Activated CD8-positive, alpha-beta memory T cell treated with anti-CD3 and anti-CD28 coated beads for 24 hours (primary cell): ENCODE results near the gene GNAQ.

Experiments used
- DNase-seq: peaks from one replicate; pipeline ENCODE4 v3.0.0-alpha.2; 2020

The GNAQ gene

DNA sequence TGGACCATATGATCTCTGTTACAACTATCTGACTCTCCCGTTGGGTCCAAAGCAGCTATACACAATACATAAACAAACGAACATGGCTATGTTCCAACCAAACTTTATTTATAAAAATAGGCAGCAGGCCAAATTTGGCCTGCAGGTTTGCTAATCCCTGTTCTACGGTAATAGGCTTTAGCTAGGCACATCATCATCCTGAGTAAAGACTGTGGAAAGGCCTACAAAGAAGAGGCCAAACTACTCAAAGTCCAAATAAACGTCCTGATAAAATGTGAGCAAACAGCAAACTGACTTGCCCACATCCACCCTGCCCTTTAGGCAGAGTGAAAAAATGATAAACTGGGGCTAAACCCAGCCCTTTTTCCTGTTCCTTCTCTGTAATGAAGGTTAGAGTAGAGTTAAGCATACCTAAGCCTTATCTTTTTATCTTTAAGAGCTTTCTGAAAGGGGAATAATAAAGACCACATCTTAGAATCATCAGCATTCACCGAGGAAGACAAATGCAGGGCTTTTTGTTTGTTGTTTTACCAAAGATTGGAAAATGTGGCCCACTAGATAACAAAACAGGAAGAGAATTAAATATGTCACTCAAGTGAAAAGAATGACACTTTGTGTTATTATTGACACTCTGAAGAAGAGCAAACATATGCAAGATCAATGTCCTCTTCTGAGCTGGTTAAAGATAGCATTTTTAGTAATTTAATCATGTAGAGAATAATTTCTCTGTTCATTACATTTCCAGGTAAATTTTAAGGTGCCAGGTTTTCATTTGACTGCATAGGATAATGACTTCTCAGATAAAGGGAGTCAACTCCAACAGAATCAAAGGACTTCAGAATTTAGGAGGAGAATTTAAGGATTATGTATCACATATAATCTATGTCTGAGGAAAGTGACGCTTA is 223.5 kb downstream of the GNAQ start:
- no peak for DNase-seq

DNA sequence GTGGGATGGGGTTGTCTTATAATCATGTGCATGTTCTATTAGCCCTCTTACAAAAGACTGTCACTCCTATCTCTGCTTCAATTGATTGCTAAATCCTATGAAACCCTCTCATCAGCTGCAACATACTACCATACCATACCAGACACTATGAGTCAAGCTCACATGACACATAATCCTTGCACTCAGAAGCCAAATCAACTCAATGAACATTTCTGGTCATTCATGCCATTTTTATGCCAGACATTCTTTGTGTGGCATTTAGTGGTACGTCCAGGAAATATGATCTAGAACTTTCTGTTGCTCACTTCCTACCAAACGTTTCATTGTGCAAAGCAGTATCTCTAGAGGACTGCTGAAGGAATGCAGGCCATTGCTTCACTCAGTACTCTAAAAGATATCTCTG is 224.3 kb downstream of the GNAQ start:
- DNase-seq, result no peak

GRCh38 chr9:77806741-77807140 is 224.9 kb downstream of the GNAQ start:
- DNase-seq, result no peak

- no peak for DNase-seq
Observed at GRCh38 chr9:77805810-77806209, 225.8 kb downstream of the GNAQ start.

DNA sequence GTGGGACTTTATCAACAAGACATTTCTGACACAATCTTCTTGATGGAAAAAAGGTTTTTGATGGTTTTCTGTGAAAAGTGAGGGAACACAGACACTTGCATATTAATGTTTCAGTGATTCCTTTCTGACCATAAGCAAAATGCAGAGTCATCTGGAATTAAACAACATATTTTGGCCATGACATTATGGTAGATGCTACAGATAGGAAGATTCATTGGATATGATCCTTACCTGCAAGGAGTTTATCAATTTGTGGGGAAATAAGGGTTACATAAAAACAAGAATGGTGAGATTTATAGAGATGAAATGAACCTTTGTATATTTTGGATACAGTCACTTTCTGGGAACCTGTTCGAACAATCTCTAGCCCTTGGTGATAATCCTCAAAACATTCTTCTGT is 228.2 kb downstream of the GNAQ start:
- DNase-seq, result no peak

DNA sequence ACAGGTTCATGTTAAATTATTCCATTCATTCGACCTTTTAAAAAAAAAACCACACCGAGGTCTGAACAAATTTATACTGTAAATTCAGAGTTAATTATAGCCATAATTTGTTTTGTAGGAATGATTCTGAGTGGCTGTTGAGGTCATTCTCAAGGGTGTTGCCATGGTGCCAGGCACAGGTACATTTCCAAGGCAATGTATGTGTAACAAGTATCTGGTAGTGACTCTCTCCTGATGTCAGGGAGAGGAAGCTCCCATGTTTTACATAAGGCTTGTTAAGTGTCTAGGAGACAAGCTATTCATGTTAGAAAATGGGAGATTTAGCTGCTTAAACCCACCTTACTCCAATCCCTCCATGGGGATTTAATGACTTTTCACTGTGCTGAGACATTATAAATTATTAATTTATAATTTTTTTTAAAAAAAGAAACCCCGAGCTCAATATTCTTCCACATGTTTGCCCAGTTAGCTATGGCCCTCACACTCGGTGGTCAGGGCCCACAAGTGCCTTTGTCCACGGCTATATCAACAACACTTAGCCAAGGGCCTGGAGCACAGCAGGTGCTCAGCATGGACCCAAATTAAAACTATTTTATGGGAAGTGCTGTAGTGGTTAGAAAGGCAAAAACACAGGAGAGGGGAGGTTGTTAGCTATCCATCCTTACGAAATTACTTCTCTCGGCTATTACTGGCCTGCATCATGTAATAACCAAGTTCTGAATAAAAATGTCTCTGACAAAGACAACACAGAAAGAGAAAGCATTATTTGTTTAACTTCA is 228.9 kb downstream of the GNAQ start:
- no peak for DNase-seq

- no peak for DNase-seq
Observed at GRCh38 chr9:77802064-77802463, 229.5 kb downstream of the GNAQ start.

DNA sequence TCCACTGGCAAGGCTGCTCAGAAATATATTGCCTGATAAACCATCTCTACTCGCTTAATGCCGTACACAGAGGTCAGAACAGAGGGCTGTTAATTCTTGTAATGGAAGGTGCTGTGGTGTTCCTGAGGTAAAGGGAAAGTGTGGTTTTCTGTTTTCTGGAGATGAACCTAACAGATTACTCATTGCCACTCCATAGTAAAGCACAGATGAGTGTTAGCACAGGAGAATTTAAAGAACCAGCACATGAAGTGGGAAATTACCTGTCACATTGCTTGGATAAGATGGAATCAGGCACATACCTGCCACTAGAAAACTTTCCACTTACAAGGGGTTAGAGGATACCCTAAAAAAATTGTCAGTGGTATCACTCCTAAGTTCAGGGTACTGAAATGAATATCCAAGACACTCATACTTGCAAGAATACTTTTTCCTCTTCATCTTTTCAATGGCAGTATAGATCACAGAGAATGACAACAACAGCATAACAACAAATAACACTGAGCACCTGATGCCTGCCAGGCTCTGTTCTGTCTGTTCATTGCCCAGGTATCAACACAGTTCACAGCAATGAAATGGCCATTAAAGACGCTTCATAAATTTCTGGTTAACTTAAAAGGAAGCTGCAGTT is 230.6 kb downstream of the GNAQ start:
- no peak for DNase-seq

- DNase-seq, result no peak
Observed at GRCh38 chr9:77798140-77798539, 233.5 kb downstream of the GNAQ start.

- DNase-seq, result no peak
Observed at GRCh38 chr9:77794985-77795384, 236.6 kb downstream of the GNAQ start.

DNA sequence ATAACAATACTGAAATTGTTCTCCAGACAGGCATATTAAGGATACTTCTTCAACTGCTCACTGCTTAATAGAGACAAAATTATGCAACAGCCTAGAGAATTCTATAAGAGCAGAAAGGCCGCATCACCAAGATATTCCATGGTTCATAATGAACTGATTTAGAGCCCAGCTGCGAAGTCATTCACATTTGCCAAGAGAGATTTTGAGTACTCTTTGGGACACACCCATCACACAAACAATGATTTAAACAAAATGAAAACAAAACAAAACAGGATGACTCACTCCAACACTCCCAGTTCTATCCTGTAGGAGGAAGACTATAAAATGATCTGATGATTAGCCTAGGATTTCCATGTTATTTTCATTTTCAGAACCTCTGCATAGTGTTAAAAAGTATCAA is 237.8 kb downstream of the GNAQ start:
- no peak for DNase-seq

- no peak for DNase-seq
Observed at GRCh38 chr9:77789891-77790290, 241.7 kb downstream of the GNAQ start.

DNA sequence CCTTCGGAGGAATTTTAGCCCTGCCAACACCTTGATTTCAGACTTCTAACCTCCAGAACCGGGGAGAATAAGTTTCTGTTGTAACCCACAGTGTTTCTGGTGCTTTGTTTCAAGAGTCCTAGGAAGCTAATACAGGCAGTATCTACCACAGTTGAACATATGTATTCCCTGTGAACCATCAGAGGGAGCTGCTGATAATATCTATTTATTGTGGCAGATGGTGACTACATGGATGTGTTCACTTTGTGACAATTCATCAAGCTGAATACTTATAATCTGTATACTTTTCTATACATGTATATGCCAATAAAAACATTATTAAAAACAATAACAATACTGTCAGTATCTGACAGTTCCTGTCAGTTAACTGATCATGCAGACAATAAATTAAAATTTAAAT is 246.3 kb downstream of the GNAQ start:
- DNase-seq, result no peak

DNA sequence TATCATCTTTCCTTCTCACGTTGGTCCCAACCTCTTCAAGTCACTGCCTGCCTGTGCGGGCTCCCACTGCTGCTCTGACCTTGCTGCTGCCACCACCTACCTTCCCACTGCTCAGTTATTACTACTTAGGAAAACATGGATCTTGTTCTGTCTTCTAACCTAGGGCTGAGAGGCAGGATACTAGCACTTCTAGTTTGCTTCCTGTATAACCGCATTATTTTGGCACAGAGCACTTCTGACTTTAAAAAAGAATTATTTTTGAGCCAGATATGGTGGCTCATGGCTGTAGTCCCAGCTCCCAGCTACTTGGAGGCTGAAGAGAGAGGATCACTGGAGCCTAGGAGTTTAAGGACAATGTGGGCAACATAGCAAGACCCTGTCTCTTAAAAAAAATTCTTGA is 248.1 kb downstream of the GNAQ start:
- no peak for DNase-seq

DNA sequence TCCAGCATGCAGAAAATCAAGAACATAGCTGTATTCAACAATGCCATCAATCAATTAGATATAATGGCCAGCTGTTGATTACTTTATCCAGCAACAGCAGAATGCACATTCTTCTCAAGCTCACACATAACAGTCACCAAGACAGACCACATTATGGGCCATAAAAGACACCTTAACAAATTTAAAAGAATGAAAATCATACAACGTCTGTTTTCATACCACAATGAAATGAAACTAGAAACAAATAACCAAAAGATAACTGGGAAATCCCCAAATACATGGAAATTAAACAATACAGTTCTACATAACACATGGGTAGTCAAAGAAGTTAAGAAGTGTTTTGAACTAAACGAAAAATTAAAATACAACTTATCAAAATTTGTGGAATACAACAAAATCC is 252.6 kb downstream of the GNAQ start:
- no peak for DNase-seq

GRCh38 chr9:77773381-77773780 is 258.2 kb downstream of the GNAQ start:
- DNase-seq, result no peak

- no peak for DNase-seq
Observed at GRCh38 chr9:77772646-77773045, 259.0 kb downstream of the GNAQ start.

DNA sequence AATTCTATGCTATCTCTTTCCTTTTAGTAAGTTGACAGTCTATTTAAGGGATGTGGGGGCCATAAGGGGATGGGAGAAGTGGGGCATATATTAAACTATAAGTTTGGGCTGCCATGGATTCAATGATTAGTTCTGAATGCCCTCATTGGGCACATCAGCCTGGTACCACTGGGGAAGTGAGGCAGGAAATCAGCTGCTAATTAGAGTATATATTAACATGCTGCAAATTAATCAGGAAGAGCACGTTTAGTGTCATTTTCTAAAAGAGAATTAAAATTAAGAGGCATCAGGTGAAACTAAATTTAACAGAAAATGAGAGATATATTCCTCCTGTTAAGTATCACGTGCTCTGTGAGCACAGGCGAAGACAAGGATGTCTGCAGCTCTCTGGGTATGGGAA is 260.4 kb downstream of the GNAQ start:
- DNase-seq, result no peak

DNA sequence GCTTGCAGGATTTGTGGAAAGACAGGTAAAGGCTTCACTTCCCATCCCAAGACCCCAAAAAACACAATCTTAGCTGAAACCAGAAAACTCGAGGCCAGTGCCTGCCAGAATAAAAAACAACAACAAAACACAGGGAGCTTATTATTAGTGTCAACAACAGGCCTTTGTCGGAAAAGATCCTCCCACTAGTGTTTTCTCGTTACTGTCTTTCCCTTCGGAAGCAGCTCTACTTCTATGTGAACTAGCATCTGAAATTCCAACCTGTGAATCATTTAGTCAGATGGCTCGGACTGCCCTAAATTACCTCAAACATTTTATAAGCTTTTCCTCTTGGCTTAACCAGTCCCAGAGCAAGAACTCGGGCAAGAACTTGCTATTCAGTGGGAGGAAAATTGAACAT is 261.3 kb downstream of the GNAQ start:
- no peak for DNase-seq

GRCh38 chr9:77769246-77769645 is 262.4 kb downstream of the GNAQ start:
- no peak for DNase-seq

DNA sequence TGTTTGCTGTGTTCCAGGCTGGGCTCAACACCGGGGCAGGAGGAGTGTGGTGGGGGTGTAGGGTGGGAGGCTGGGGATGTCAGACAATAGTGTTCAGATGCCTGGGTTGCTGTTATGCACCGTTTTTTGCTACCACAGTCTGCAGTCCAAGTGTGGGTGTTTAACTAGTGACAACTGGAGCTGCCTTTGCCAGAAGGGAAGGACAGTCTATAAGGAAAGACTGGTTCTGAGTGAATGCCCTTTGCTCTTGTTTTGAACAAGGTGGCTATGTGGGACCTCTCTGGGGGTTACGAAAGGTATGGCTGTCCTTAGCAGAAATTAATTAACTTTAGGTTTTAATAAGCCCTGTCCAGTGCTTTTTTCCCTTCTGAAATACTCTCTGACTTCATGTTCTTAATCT is 265.0 kb downstream of the GNAQ start:
- DNase-seq, result no peak

- DNase-seq, result no peak
Observed at GRCh38 chr9:77765781-77766259, 265.8 kb downstream of the GNAQ start.

DNA sequence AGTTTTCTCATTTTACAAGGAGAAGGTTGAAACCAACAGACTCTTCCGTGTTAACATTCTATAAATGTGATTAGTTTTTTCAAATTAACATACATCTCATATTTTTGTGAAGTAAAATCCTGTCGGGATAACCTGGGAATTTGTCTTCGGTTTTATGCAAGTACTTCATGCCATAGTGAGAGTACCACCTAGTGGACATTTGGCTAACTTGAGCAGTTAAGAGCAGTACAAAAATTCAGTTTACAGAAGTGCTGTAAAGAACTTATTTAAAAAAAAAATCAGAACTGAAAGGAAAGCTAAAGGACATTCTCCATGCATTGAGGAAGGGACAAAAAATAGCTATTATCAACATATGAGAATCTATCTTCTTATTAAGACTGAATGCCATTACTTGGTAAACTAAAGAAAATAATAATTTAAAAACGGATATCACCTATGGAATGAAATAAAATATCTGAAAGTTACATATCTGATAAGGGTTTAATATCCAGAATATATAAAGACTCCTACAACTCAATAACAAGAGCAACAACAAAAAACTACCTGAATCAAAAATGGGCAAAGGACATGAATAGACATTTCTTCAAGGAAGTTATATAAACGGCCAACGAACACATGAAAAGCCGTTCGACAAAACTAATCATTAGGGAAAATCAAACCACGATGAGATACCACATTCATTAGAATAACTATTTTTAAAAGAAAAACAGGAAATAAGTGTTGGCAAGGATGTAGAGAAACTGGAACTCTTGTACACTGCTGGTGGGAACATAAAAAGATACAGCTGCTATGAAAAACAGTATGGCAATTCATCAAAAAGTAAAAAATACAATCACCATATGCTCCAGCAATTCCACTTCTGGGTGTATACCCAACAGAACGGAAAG is 266.5 kb downstream of the GNAQ start:
- no peak for DNase-seq
